COR-L47 (cell line): Measurements from ENCODE around the gene INPP5A.
"Not testable (repeated sequence)": the region's sequence is repeated elsewhere in the genome, so short reads cannot be mapped to it uniquely, and the experiment has no call there.

Source experiments
- DNase-seq: peaks from one replicate; lab custom pipeline; 2025; lab: John Stamatoyannopoulos, UW

Gene INPP5A

DNA sequence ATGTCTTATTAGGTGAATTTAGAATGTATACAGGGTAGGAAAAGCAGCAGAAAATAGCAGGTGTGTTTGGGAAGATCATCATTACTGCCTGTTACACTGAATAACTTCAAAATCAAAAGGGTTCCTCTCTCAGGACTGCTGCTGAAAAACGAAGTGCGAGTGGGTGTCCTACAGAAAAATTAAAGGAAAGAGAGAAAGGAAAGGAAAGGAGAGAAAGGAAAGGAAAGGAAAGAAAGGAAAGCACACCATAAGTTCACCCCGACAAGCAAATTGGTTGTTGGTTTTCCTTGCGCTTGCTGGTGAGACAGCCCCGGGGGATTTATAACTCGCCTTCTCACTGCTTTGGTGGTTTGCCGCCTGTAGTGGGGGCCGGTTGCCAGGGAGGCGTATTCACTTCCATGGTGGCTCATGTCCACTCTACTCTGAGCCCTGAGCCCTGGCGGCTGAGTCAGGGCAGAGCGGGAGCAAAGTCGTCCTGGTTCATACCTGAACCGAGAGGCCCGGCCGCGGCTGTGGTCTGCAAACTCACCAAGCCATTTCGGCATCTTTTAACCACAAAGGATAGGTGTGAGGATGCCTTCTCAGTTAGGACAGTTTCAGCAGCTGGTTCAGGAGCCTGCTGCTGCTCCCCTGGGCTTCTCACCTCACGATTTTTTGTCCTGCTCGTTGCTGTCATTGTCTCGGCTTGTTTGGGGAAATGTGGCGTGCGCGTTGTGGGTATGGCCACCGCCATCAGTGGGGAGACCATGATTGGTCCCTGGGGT, 26.1 kb downstream of the INPP5A start:
- no peak for DNase-seq

DNA sequence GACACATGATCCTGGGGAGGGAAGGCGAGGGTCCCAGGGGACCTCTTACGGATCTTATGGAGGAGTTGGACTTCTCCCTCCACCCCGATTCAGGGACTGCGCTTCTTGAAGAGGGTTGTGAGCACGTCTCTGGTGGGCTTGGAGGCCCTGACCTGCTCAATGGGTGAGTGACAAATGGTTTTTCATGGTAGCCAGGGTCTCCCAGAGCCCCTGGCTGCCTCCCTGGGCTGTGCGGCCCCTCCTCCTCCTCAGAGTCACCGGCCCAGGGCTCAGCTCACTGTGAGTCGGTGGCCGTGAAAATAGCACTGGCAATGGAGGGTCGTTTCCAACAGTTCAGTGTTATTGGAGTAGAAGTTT, 26.6 kb downstream of the INPP5A start:
- no peak for DNase-seq

DNA sequence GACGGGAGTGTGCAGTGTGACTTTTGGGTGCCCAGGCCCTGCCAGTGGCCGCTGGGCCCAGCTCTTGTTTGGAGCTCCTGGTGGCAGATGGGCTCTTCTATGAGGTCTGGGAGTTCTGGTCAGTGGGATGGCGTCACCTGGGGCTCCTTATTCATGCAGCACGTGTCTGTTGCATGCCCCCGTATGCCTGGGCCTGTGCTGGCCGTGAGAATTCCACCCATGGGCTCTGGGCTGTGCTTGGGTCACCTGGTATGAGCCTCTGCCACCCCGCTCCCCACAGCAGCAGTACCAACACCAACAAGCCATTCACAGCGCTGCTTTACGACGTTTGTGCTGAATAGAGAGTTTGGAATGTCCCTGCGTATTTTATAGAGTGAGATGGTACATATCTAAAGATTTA, 27.1 kb downstream of the INPP5A start:
- no peak for DNase-seq

DNA sequence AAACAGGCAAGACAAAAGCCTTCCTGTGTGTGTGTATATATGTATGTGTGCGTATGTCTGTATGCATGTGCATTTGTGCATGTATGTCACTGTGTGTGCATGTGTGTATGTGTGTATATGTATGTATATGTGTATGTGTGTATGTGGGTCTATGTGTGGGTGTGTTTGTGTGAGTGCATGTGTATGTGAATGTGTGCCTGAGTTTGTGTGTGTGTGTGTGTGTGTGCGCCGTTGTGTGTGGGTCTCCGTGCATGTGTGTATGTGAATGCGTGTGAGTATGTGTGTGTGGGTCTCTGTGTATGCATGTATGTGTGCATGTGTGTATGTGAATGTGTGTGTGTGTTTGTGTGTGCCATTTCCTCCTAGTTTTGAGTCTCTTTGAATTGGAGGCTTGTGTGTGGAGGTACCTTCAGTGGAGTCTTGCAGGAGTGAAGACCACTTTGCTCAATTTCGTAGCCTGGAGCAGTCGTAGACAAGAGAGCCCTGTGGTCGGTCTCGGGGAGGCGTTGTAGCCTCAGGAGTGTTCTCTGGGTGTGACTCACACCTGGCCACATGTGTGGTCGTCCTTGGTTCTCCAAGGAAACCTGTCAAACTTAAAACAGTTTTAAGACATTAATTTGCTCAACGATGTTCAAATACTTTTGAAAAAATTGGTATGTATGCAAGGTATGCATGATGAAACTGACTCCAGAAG, 28.1 kb downstream of the INPP5A start:
- DNase-seq: no peak

DNA sequence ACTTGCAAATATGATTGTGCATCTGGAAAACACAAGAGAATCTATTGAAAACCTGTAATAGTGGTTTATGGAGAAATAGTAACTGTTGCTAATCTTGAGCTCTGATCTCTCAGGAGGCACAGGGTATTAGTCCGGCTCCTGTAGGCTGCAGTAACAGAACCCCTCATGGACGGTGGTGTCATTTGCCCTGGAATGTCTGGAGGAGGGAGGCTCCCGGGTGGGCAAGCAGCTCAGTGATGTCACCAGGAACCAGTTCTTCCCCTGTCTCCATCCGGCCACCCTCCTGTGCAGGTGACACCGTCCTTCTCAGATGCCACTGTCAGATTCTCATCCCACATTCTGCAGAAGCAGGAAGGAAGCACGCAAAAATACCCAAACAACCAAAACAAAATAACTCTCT, 29.3 kb downstream of the INPP5A start:
- DNase-seq: no peak

DNA sequence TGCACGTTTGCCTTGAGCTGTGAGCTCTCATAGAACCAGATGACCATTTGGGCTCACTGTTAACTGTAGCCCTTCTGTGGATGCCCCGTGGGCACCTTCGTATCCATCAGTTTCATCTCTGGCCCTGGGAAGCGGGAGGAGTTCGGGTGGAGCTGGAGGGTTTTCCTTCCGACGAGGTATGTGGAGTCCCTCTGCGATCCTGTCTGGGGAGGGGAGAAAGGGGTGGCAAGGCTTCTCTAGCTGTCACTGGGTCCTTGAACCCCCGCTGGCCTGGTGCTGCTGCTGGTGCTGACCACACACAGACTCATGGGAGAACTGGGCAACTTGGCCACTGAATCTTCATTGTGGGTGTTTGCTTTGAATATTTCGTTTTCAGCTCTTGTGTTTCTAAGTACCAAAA, 32.7 kb downstream of the INPP5A start:
- no peak for DNase-seq

DNA sequence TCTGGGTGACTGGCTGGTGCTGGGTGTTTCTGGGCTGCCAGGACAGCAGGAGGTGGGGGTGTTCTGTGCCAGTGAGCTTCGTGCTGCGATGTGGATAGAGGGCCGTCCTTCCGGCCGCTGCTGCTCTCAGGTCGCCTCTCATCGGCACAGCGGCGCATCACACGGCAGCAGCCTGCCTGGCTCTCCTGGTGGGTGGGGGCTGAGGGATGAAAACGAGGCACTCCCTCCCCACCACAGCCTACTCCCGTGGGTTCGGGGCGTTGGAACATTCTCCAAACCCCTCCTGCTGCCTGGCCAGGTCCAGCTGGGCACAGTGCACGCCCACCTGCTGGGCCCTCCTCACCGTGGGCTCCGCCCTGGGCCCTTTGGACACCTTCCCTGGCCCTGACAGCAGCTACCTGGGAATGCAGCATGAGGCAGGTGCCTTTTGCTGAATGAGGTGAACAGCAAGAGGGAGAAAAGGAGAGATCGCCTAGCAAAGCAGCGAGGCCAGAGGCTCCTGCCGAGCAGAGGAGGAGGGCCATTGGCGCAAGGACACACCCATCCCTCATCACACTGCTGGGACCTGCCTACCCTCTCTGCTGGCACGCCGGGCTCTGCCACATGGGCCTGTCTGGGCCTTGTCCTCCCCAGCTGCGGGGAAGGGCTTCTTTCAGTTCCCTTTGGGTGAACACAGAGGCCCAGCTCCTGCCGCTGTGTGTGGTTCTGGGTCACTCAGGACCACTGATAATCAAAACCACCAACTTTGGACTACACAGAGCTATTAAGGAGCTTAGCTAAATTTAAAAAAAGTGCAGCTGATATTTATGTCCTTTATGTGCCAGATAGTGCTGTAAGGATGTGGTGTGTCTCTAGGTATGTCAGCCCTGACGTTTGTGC, 33.4 kb downstream of the INPP5A start:
- no peak for DNase-seq

DNA sequence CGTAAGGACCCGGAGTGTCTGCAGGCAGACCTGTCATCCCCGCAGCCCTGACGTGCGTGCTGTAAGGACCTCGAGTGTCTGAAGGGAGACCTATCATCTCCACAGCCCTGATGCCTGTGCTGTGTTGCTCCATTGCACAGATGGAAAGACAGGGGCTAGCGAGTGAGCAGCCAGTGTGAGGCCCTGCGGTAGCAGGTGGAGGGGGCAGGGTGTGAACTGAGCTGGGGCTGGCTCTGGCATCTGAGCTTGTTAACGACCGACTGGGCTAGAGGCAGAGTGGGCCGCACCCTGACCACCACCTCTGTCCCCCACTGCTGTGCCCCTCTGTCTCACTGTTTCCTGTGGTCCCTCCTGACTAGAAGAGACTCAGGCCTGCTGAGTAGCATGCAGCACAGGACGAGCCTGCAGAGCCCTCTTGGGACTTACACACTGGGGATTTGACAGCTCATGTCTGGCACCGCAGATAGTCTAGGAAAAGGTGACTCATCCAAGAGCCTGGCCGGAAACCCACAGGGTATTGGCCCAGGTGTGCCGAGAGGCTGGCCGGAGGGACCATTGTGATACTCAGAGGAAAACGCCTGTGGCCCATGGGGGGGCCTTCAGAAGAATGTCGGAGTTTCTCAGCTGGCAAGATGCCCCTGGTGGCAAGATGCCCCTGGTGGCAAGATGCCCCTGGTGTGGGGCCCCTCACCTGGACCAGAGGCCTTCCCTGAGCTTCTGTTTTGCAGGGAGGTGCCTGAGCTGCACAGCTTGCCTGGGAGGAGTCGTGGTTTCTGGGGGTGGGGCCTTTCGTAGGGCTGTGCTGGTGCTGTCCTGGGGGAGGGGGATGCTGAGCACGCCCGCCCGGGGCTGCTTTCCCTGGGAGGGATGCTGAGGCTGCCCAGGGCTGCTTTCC, 34.3 kb downstream of the INPP5A start:
- DNase-seq: no peak

DNA sequence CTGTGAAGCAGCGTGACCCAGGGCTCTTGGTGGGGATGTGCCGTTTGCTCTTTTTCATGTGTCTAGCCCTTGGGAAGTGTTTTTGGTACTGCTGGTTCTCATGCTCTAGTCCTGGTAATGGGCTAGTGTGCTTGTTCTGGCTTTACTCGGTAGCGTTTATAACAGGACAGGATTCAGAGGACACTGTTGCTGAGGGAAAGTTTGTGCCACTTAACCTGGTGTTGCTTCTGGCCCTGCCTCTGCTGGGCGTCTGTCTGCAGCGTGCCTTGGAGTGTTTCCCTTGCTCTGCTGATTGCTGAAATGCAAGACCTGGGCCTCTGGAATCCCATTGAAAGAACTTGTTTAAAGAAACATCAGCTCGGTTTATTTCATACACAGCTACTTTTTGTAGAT, 35.0 kb downstream of the INPP5A start:
- DNase-seq: no peak

DNA sequence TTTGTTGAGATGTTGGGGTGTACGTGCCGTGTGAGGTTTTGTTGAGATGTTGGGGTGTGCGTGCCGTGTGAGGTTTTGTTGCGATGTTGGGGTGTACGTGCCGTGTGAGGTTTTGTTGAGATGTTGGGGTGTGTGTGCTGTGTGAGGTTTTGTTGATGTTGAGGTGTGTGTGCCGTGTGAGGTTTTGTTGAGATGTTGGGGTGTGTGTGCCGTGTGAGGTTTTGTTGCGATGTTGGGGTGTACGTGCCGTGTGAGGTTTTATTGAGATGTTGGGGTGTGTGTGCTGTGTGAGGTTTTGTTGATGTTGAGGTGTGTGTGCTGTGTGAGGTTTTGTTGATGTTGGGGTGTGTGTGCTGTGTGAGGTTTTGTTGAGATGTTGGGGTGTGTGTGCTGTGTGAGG, 35.4 kb downstream of the INPP5A start:
- DNase-seq: not testable (repeated sequence)

DNA sequence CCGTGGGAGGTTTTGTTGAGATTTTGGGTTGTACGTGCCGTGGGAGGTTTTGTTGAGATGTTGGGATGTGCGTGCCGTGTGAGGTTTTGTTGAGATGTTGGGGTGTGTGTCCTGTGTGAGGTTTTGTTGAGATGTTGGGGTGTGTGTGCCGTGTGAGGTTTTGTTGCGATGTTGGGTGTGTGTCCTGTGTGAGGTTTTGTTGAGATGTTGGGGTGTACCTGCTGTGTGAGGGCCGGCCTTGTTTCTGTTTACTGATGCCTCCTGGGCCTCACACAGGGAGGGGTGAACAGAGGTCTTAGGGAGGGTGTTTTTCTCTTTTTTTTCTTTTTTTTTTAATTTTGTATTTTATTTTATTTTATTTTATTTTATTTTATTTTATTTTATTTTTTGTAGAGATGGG, 36.7 kb downstream of the INPP5A start:
- DNase-seq: no peak

DNA sequence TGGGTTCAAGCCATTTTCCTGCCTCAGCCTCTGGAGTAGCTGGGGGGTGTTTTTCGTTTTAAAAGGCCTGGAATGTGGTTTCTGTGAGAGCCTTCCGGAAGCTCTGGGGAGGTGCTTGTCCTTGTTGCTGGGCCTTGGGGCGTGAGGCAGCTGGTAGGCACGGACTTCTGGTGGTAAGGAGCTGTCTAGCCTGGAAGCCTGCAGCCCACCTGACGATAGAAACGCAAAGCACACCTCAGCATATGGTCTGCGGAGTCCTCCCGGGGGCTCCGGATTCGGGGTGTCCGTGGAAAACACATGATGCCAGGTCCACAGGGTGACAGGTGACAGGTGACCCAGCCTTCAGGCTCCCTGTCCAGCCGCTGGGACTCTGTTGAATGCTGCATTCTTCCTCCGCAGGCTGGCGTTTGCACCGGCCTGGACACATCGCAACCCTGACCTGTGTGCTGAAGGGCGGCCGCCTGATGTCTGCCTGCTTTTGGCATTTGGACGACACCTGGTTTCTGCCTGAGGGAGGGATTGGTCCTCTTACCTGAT, 37.3 kb downstream of the INPP5A start:
- no peak for DNase-seq

DNA sequence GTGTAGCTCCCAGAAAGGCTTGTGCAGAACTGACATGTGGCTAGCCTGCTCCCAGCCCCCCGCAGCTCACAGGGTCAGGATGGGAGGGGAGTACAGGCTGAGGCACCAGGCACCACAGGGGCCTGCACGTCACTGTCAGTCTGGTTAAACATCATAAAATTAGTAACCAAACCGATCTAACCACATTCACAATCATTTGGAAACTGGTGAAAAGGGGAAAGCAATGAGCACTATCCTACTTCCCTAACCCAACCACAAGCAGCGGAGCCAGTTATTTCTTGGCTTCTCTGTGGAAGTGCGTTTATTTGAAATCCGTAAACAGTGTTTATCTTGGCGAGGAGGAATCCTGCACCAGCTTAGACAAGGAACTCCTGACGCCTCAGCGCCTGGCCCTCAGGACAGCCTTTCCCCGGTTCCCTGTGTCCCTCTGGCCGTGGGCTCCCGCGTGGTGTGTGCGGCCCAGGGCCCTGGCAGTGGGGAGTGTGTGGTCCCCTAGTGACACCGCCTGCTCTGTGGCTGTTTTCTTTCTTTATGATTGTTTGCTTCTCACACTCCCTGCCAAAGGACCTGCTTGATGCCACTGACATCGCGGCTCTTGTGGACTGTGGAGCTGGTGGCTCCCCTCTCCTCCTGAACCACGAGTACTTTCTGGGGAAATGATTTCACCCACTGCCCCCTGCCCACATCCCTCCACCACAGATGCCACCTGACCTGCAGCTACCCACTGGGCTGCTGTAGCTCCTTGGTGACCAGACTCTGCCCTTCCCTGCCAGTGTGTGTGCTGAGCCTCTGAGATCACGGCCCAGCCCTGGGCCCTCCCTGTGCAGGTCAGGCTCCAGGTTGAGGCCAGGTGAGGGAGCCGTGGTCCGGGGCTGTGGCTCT, 38.0 kb downstream of the INPP5A start:
- DNase-seq: no peak

DNA sequence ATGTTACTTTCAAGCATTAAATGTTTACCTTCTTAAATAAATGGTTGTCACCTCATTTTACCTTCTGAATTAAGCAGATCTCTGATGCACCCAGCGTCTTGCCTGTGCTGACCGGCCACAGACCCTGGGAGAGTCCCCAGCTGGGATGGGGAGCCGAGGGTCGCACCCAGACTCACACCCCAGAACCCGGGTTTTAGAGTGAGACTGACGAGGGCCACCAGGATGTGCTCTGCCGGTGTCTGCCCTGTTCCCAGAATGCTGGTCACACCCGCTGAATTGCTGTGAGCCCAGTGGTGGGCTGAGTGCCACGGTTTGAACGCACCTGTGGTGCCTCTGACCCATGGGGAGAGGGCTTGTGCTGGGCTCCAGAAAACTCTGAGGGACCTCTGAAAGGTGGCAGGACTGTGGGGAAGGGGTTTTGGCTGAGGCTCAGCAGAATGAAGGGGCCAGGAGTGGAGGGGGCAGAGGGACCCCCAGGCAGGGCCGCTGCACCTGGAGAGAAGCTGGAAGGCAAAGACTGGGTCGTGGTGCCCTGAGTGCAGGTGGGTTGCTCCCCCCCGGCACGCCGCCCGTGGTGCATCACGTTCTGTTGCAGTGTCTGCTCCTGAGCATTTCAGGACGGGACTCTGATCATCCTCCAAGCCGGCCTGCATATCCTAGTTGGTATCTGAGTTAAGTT, 39.2 kb downstream of the INPP5A start:
- no peak for DNase-seq

DNA sequence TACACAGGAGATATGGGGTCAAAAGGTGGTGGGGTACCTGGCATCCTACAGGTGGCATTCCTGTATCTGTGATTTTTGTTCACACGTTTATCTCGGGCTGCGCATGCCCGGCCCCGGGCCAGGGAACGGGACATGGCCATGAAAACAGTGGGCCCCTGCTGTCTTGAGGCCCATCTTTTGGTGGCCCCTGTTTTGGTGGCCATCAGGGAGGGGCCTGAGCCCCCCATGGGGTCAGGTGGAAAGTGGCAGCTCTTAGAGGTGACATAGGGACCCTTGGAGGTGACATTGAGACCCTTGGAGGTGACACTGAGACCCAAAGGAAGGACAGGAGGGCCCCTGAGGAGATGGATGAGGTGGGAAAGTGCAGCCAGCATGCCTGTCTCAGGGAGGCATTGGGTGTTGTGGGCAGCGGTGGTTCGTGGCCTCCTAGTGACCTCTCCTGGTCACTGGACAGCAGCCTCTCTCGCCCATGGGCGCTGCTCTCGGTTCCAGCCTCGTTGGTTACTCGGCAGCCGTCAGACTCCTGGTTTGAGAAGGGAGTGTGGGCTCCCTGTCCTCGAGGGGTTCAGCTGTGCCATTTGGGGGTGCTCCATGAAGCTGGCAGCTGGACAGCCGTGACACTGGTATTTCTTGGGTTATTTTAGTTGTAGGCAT, 39.9 kb downstream of the INPP5A start:
- DNase-seq: no peak

DNA sequence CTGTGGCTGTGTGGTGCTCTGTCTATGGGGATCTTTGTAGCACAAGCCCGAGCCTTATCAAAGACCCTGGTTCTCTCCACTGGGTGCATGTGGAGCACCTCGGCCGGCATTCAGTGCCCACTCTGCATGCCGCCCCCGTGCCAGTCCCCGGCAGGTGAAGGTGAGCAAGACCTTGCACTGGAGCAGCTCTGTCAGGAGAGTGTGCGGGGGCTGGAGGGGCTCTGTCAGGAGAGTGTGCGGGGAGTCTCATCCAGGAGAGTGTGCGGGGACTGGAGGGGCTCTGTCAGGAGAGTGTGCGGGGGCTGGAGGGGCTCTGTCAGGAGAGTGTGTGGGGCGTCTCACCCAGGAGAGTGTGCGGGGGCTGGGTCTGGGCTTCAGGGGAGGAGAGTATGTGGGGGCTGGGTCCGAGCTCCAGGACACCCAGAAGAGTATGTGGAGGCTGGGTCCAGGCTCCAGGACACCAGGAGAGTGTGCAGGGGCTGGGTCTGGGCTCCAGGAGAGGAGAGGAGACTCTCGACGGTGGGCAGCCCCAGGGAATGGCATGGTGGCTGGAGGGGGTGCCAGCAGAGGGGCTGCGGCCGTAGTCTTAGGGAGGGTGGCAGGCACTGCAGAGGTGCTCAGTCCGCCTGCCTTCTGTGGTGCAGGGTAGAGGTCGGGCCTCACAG, 40.8 kb downstream of the INPP5A start:
- DNase-seq: no peak

DNA sequence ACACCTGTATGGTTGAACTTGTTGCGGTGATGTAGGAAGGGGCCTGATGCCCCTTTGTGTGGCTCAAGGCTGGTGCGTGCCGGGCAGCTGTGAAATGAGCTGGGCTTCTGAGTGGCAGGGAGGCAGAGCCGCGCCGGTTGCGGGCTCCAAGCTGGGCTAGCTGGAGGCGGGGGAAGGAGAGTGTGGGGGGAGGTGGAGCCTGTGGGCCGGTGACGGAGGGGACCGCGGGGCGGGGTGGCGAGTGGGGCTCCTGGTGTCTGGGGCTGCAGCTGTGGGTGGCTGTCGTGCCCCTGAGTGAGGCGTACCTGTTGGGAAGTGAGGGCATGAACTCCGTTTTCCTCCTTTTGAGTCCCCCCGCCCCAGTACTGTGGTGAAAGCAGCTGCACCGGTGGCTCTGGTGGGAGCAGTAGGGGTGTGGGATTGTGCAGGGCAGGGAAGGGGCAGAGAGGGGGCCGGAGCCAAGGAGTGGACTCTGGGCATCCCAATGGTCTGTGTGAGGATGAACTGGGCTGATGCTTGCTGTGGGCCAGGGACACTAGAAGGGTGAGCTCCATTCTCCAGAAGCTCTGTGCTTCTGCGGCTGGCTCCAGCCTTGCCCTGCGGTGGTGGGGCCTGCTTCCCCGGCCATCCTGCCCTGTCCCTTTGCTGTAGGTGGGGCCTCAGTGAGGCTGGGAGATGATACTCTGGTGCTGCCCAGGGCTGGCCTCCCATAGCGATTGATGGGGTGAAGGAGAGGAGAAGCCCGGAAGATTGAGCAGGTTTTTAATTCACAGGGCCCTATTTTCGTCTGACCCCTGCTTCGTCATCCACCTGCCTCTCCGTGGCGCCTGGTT, 41.7 kb downstream of the INPP5A start:
- DNase-seq: no peak

DNA sequence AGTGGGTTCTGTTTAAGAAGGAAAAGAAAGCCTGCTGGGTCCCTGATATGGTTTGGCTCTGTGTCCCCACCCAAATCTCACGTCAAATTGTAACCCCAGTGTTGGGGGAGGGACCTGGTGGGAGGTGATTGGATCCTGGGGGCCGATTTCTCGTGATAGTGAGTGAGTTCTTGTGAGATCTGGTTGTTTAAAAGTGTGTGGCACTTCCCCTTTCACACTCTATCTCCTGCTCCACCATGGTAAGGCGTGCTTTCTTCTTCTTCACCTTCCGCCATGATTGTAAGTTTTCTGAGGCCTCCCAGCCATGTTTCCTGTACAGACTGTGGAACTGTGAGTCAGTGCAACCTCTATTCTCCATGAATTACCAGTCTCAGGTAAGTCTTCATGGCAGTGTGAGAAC, 42.6 kb downstream of the INPP5A start:
- DNase-seq: no peak
